HFFc6 (cell line): ENCODE data around the gene ARHGAP22. TPM values are rescaled to one million over a fixed set of nuclear protein-coding genes. Genes with fewer than 3 reads are reported as not detected.
A peak's percentile ranks its signal among the peaks of the same experiment; 100 is the strongest.

Source experiments
- DNase-seq: peaks from one replicate; pipeline ENCODE4 v3.0.0-alpha.2; 2018
- H3K27ac Mint-ChIP-seq: 2 replicates; pipeline ENCODE4 v1.8.0; 2020; ENCODE audit warnings: mild to moderate bottlenecking, mixed read lengths
- H3K27me3 Mint-ChIP-seq: 2 replicates; pipeline ENCODE4 v1.8.0; 2021; ENCODE audit warnings: mild to moderate bottlenecking, moderate library complexity, mixed read lengths; ENCODE audit not compliant: insufficient read depth
- H3K36me3 Mint-ChIP-seq: 2 replicates; pipeline ENCODE4 v1.8.0; 2021; ENCODE audit warnings: low read depth, mixed read lengths
- H3K4me1 Mint-ChIP-seq: 2 replicates; pipeline ENCODE4 v1.8.0; 2020; ENCODE audit warnings: low read depth, mixed read lengths
- H3K4me3 Mint-ChIP-seq: 2 replicates; pipeline ENCODE4 v1.8.0; 2020; ENCODE audit warnings: mild to moderate bottlenecking, moderate library complexity, mixed read lengths
- H3K9me3 Mint-ChIP-seq: 2 replicates; pipeline ENCODE4 v1.8.0; 2020; ENCODE audit warnings: mild to moderate bottlenecking, mixed read lengths
- CTCF ChIP-seq: fragments of 200-600 bp; sonication (generic); IDR thresholded peaks from 2 replicates; pipeline ENCODE4 v1.5.0; 2021; ENCODE audit warnings: antibody characterized with exemption, mild to moderate bottlenecking
- total RNA-seq, 6 experiments: library from RNA; stranded (reverse); fragmentation: NEBNext Ultra II Directional; extraction: Animal tissue kit (Norgen Biotek cat#: 25700); gene quantifications; 2 replicates in 1 of 6; 3 replicates in 5 of 6; pipeline ENCODE4 v1.2.3, GENCODE V29; 2021

The ARHGAP22 gene
- total RNA-seq, 6 experiments from 2014 or later: 74.3 to 117 (median 95.7) TPM

- no peak overlapping the region for H3K4me3 Mint-ChIP-seq
- DNase-seq: no peak
- H3K4me1 Mint-ChIP-seq: peaks cover 83% of the 10 kb centered on the region
- H3K27ac Mint-ChIP-seq: no peak overlapping the region; the same call in 1 of the 2 replicates
- peaks cover 25% of the 10 kb centered on the region for H3K36me3 Mint-ChIP-seq
- no peak for TF ChIP-seq CTCF
- no peaks in the 10 kb centered on the region for H3K9me3 Mint-ChIP-seq
- H3K27me3 Mint-ChIP-seq: peaks cover 5% of the 10 kb centered on the region
Measured at GRCh38 chr10:48498940-48499510, 105.8 kb downstream of the ARHGAP22 start.

- H3K4me1 Mint-ChIP-seq: peaks cover 80% of the 10 kb centered on the region
- DNase-seq: no peak
- peaks cover 25% of the 10 kb centered on the region for H3K36me3 Mint-ChIP-seq
- peak overlapping the region; percentile 69 for H3K27ac Mint-ChIP-seq
- H3K9me3 Mint-ChIP-seq: no peaks in the 10 kb centered on the region
- TF ChIP-seq CTCF: no peak
- peak overlapping the region; percentile 30; the same call in 1 of the 2 replicates for H3K4me3 Mint-ChIP-seq
- peaks cover 11% of the 10 kb centered on the region for H3K27me3 Mint-ChIP-seq
Measured at GRCh38 chr10:48497780-48498770, 106.8 kb downstream of the ARHGAP22 start.

DNA sequence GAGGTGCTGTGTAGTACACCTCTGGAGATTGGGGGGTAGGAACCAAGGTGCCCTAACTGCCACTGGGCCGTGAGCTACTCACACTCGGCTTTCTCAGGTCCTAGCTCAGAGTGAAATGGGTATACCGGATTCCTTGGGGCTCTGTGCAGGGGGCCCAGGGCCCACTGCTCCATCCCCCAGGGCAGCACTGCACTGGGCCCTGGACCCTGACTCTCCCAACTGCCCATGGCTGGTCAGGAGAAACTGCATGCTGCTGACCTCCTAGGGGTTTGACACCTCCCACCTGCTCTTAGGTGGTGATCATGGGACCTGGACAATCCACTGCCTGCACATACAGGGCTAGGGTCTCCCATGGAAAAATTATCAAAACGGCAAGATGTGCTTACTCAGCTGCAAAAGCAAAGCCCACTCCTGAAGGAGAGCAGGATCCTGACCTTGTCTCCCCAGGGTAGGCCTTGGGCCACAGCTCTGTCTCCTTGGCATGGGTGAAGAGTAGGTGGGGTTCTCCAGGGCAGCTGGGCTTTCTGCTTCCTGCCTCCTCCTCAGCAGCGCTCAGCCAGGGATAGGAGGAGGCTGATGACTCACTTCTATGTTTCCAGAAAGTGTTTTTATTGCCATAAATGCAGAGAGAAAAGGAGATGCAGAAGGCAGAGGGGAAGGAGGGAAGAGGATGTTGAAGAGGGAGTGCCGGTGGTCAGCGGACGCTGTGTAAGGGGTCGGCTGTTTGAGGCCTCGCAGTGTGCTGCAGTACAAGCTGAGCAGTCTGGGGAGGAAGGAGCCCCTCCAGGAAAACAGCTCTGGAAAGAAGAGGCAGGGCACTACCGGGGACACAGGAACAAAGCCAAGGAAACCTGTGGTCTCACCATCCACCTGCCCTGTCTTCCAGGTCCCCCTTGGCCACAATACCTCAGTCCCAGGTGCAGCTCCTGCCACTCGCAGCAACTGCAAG is 107.8 kb downstream of the ARHGAP22 start:
- peaks cover 11% of the 10 kb centered on the region for H3K27me3 Mint-ChIP-seq
- TF ChIP-seq CTCF: no peak
- H3K36me3 Mint-ChIP-seq: peaks cover 25% of the 10 kb centered on the region
- peaks cover 71% of the 10 kb centered on the region for H3K4me1 Mint-ChIP-seq
- H3K27ac Mint-ChIP-seq: peak overlapping the region; percentile 69
- DNase-seq: peak; percentile 72
- H3K4me3 Mint-ChIP-seq: peak overlapping the region; percentile 30
- H3K9me3 Mint-ChIP-seq: no peaks in the 10 kb centered on the region

DNA sequence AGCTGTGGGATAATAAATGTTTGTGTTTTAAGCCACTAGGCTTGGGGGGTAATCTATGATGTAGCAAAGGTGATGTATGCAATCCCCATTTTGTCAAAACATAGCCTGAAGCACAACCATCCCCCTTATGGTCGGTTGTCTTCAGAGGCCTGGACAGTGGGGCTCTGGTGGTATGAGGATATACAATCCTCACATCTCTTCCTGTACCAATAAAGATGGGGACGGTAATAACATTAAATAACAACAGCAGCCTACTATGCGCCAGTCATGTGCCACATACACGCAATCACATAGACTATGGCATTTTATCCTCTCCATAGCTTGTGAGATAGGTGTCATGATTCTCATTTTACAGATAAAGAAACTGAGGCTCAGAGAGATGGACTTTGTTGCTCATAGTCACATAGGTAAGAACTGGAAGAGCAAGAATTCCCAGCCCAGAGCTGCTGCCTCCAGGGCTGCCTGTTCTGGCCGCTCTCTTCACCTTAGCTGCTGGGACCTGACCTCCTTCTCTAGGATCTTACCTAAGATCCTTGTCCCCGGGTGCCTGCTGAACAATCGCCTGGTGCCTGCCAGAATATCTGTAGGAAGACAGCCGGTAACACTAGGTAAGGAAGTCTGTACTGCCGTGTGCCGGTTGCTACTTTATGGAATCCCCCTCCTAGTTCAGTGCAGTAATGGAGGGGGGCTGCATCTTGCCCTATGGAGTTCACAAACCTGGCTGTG is 108.6 kb downstream of the ARHGAP22 start:
- H3K9me3 Mint-ChIP-seq: no peaks in the 10 kb centered on the region
- H3K27ac Mint-ChIP-seq: peak overlapping the region; percentile 60
- H3K4me1 Mint-ChIP-seq: peaks cover 62% of the 10 kb centered on the region
- H3K27me3 Mint-ChIP-seq: peaks cover 11% of the 10 kb centered on the region
- no peak overlapping the region; the same call in 1 of the 2 replicates for H3K4me3 Mint-ChIP-seq
- DNase-seq: no peak
- no peak for TF ChIP-seq CTCF
- H3K36me3 Mint-ChIP-seq: peaks cover 27% of the 10 kb centered on the region
